ENCODE measurements around the gene PTPN2.
"Not testable (repeated sequence)": the region's sequence is repeated elsewhere in the genome, so short reads cannot be mapped to it uniquely, and the experiment has no call there.

PTPN2 gene

GRCh38 chr18:12772111-12772510 lies 111.9 kb downstream of the PTPN2 start:
- no peak for DNase-seq (ENCODE audit: low spot score)

DNA sequence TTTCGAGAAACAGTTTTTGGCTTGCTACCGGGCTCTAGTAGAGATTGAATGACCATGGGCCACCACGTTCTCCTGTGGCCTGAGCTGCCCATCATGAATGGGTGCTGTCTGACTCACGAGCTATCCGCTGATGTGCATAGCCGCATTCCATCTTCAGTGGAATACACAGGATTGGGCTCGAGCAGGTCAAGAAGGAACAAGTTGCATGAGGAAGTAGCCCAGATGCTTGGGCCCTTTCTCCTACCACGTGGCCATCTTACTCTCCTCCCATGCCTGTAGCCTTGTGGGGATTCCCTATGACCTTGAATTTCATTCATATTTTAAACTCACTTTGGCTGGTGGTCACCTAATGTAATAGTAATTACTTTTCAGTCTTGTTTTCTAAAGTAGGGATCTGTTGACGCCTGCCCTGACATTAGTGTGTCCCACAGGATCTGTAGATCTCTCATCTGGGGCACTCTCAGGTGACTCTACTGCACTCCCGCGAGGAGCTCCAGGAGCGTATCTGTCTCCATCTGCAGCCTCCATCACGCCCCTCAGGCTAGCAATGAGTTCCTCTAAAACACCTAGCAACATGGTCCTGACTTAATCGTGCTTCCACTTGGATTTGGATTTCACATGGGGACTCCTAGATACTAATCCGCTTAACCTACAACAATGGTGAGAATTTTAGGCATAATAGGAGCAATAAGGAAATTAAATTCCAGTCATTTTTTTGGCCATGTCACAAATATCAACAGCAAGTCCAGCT lies 113.4 kb downstream of the PTPN2 start:
- DNase-seq (ENCODE audit: low spot score) = no peak

DNA sequence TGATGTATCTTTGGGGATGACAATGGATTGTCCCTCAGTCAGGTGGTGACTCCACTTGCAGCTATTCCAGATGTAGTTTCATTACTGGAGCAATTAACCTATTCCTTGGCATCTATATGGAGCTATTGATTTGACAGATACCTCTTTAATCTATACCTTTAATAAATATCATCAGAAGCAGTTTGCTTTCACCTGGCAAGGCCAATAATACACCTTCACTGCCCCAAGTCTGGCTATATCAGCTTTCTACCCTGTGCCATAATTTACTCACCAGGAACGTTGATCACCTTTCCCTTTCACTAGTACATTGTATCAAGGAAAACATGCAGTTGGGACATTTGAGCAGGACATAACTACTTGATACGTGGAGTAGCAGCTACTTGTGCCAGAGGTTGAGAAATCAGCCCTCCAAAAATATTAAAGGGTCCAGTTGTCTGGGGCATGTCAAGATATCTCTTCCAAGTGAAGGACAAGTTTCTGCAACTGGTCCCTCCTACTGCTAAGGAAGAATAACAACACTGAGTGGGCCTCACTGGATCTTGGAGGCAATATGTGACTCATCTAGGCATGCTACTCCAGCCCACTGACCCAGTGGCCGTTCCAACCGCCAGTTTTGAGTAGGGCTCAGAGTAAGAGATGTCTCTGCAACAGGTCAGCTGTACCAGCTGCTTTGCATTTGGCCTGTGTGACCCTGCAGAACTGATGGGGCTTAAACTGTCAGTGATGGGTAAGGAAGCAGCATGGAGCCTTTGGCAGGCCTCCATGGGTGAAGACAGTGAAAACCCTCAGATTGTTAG lies 114.2 kb downstream of the PTPN2 start:
- no peak for DNase-seq (ENCODE audit: low spot score)

- DNase-seq (ENCODE audit: low spot score) = no peak
These were observed 114.9 kb downstream of the PTPN2 start for GRCh38 chr18:12769136-12769535.

- DNase-seq (ENCODE audit: low spot score) = no peak
These were observed 115.4 kb downstream of the PTPN2 start for GRCh38 chr18:12768625-12769024.

- no peak for DNase-seq (ENCODE audit: low spot score)
These were observed 116.4 kb downstream of the PTPN2 start for GRCh38 chr18:12767580-12768155.

GRCh38 chr18:12766986-12767433 lies 117.0 kb downstream of the PTPN2 start:
- no peak for DNase-seq (ENCODE audit: low spot score)

GRCh38 chr18:12765586-12765985 lies 118.5 kb downstream of the PTPN2 start:
- DNase-seq (ENCODE audit: low spot score) = no peak

DNA sequence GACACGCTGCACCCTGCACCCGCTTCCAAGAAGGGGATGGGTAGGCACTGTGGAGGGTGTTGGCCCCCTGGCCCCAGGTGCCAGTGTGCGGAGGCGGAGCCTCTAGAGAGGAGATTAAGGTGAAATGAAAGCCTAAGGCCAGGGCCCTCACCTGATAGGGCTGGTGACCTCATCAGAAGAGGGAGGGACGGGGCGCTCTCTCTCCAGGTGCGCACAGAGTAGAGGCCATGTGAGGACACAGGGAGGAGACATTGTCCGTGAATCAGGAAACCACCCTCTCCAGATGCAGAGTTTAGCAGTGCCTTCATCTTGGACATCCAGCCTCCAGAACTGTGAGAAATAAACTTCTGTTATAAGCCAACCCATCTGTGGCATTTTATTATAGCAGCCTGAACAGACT lies 118.9 kb downstream of the PTPN2 start:
- no peak for DNase-seq (ENCODE audit: low spot score)

DNA sequence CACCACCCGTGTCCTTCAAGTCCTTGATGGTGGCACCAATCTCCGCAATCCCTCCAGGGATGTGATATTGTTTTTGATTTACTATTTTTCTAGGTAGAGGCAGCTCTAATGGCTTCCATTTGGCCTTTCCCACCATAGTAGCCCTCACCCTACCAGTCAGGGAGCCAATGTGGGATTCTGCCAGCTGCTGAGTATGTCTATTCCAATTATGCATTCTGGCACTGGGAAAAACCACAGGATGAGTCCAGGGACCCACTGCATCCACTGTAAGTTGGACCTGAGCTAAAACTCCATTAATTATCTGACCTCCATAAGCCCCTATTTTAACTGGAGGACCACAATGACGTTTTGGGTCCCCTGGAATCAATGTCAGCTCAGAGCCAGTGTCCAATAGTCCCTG lies 125.5 kb downstream of the PTPN2 start:
- DNase-seq (ENCODE audit: low spot score) = not testable (repeated sequence)

DNA sequence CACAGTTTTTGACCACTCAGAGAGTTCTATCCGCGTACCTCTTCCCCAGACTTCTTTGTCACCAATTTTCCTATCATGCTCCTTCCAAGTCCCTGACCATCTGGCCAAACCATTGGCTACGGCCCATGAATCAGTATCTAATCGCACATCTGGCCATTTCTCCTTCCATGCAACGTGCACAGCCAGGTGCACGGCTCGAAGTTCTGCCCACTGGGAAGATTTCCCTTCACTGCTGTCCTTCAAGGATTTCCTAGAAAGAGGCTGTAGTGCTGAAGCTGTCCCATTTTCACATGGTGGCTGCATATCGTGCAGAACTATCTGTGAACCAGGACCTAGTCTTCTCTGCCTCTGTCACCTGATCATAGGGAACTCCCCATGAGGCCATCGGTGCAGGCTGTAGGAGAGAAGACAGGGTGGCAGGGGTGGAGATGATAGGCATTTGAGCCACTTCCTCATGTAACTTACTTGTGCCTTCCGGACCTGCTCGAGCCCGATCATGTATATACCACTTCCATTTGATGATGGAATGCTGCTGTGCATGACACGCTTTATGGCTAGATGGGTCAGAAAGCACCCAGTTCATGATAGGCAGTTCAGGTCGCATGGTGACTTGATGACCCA lies 127.3 kb downstream of the PTPN2 start:
- not testable (repeated sequence) for DNase-seq (ENCODE audit: low spot score)

DNA sequence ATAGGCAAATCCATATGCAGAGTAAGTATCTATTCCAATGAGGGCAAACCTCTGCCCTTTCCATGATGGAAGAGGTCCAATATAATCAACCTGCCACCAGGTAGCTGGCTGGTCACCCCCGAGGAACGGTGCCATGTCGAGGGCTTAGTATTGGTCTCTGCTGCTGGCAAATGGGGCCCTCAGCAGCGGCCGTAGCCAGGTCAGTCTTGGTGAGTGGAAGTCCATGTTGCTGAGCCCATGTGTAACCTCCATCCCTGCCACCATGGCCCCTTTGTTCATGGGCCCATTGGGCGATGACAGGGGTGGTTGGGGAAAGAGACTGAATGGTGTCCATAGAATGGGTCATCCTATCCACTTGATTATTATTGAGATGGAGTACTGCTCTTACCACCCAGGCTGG lies 128.4 kb downstream of the PTPN2 start:
- DNase-seq (ENCODE audit: low spot score) = not testable (repeated sequence)

- no peak for DNase-seq (ENCODE audit: low spot score)
These were observed 129.5 kb downstream of the PTPN2 start for GRCh38 chr18:12754511-12754910.

GRCh38 chr18:12751891-12752290 lies 132.1 kb downstream of the PTPN2 start:
- no peak for DNase-seq (ENCODE audit: low spot score)

GRCh38 chr18:12751503-12751884 lies 132.5 kb downstream of the PTPN2 start:
- no peak for DNase-seq (ENCODE audit: low spot score)

- DNase-seq (ENCODE audit: low spot score) = no peak
These were observed 133.1 kb downstream of the PTPN2 start for GRCh38 chr18:12750715-12751502.

GRCh38 chr18:12750076-12750714 lies 133.8 kb downstream of the PTPN2 start:
- peak; percentile 94 for DNase-seq (ENCODE audit: low spot score)

GRCh38 chr18:12749121-12749520 lies 134.9 kb downstream of the PTPN2 start:
- DNase-seq (ENCODE audit: low spot score) = no peak

DNA sequence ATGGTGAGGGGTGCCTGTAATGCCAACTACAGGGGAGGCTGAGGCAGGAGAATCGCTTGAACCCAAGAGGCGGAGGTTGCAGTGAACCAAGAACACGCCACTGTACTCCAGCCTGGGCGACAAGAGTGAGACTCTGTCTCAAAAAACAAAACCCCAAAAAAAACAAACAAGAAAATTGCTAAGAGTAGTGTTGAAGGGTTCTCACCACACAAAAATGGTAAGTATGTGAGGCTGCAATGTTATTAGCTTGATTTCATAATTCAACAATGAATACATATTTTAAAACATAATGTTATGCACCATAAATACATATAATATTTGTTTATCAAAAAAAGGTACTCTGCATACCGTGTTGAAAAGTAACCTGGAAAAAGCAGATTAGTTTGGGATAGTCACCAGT lies 135.4 kb downstream of the PTPN2 start:
- DNase-seq (ENCODE audit: low spot score) = no peak

- no peak for DNase-seq (ENCODE audit: low spot score)
These were observed 136.3 kb downstream of the PTPN2 start for GRCh38 chr18:12747530-12748315.

All from NAMALWA (cell line).